Raji (cell line): ENCODE data around the gene HOMER2.

ENCODE experiments used
- POLR2A ChIP-seq: IDR thresholded peaks from 2 replicates; pipeline ENCODE4 v1.6.1; 2011; ENCODE audit warnings: low read depth, low read length, control low read depth; ENCODE audit not compliant: insufficient read depth

HOMER2 gene

DNA sequence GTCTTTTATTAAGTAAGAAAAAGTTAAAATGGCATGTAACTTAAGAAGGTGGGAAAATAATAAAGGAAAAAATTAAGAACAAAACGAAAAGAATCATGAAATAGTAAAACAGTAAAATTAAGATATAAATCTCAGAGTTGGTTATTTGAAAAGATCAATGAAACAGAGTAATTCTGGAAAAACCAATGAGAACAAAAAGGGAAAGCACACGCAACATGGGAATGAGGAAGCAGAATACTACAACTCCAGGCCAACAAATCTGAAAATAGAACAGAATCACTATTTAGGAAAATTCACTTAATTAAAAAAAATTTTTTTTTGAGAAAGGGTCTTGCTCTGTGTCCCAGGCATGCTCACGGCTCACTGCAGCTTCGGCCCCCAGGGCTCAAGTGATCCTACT lies 112.4 kb downstream of the HOMER2 start:
- no peak for TF ChIP-seq POLR2A

DNA sequence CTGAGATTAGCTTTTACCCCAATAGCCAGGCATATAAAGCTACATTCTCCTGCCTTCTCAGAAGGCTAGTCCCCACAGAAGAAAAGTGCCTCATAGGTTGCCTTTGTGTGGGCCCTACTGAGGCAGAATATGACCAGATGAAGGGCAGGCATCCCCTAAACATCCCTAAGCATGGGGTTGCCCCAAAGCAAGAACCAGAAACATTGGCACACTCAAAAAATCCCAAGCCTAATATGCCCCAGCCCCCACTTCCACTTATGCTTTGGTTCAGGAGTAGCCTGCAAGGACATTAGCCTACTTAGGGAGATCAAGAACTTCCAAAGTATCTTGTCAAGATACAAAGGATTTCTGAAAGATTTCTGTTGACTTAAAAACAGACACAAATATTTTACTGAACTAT lies 113.4 kb downstream of the HOMER2 start:
- no peak for TF ChIP-seq POLR2A

DNA sequence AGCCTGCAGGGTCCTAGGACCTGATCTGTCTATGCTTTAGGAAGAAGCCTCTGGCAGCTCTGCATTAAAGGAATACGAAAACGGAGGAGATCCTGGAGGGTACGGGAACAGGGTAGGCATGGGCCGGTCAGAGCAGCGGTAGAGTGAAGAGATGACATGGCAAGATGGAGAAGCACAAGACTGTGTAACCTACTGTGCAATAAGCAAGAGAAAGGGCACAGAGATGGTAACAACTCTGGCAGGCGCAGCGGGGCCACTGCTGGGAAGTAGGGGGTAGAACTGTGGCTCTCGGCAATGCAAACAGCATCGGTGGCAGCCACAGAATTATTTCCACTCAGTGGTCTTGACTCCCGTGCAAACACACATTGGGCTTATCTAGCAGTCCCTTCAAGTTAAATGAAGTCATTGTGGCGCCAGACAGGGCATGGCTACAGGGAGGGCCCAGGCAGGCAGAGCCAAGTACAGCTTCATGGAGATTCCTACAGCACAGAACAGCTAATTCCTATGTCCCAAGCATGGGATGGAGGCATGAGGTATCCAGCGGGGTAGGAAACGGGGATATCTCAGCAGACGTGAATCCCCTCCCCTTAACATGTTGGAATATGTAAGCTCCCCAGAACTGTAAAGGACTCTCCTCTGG lies 114.3 kb downstream of the HOMER2 start:
- no peak for TF ChIP-seq POLR2A

DNA sequence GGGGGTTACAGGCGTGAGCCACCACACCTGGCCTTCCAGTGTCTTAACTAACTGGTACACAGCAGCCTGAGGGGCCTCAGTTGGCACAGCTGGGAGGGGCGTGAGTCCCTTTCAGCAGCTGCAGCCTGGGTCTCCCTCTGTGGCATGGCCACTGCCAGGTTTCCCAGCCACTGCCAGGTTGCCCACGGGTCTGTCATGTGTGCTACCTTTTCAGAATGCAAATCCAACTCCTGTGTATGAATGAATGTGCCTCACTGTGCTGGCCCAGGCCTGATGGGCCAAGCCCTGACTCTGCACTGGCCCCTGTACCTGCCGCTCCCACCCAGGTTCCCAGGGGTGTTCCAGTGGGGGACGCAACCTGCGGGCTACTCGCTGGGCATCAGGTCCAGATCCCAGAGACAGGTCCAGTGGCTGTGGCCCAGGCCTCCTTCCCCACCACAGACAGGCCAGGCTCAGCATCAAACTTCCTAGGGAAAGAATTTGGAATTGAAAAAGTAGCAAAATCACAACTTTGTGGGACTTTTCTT lies 117.1 kb downstream of the HOMER2 start:
- no peak for TF ChIP-seq POLR2A

DNA sequence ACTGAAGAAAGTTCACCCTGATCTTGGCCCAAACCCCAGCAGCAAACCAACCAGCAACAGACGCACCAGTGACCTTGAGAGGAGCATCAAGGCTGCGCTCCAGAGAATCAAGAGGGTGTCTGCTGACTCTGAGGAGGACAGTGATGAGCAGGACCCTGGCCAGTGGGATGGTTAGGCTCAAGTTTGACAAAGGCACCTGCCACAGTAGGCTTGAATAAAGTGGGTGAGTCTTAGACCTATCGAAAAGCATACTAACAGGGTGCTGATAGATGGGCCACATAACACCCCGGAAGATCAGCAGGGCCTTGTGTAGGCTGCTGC lies 119.2 kb downstream of the HOMER2 start:
- TF ChIP-seq POLR2A = no peak

DNA sequence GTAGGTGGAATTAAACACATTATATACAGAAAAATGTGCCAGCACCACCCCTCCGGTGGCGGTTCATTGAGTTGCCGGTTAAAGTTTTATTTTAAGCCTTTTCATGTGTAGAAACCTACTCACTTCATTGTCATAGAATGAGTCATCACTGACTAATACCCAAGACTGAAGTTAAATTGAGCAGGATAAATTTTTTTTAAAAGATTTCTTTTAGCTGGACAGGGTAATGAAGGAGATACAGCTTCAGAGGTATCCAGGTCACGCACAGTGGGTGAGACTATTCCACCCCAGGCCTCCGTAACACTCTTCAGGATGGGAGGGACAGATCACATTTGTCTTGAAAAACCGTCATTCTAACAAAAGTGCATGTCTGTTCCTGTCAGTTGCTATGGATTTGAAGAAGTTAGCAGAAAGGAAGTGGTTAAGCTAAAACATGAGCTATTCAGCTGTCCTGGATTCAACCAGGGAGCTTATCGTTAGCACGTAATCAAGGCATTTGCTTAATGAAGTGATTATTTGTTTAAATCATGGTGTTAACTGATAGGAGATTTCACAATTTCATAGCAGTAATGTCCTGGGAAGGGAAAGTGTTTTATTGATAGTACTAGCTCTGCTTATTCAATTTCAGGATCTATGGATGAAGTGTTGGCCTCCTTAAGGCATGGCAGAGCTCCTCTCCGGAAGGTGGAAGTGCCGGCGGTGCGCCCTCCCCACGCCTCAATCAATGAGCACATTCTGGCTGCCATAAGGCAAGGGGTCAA lies 119.7 kb downstream of the HOMER2 start:
- TF ChIP-seq POLR2A = no peak

DNA sequence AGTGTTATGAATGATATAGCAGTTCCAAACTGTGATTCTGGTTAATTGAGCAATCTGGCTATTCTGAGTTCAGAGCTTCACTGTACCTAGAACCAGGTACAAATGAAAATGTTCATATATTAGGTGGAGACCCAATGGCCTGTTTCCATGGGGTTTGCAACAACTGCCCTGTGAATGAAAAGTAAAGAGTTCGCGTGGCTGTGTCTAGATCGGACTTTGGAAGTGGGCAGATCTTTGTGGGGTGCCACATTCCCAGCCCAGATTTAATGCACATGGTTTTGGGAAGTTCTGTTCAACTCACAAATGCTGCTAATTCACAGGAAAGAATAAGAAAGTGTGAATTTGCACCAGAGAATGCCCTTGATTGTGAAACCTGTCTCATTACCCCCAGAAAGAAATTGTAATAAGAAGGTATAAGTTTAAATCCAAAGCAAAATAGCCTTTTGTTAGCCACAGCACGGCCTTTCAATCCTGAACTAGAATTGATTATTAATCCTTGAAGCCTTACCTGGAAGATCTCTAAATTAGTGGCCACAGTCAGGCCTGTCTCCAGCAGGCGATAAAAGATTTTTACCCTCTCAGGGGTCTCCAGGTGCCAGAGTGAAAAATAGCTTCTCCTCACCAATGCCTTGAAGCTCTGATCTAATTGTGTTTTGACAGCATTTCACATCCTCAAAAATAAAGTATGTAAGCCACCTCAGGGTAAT lies 120.5 kb downstream of the HOMER2 start:
- no peak for TF ChIP-seq POLR2A

DNA sequence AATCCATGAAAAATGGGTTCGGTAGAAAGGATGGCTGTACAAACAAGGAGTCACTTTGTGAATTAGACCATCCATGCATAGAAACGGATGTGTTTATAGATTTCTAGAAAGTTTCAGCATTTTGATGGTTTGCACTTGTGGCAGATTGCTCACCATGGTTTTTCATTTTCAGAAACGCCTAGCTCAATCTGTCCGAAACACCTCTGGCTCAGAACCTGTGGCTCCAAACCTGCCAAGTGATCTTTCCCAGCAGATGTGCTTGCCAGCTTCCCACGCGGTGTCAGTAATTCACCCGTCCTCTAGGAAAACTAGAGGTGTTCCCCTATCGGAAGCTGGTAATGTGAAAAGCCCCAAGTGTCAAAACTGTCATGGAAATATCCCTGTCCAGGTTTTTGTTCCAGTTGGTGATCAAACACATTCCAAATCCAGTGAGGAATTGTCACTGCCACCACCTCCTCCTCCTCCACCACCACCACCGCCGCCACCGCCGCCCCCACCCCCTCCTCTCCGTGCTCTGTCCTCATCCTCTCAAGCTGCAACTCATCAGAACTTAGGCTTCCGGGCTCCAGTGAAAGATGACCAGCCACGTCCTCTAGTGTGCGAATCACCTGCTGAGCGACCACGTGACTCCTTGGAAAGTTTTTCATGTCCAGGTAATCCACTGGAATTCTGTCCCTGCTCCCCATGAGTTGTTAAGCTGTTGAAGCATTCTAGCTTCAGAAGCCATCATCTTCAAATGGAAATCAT lies 121.9 kb downstream of the HOMER2 start:
- TF ChIP-seq POLR2A = no peak

DNA sequence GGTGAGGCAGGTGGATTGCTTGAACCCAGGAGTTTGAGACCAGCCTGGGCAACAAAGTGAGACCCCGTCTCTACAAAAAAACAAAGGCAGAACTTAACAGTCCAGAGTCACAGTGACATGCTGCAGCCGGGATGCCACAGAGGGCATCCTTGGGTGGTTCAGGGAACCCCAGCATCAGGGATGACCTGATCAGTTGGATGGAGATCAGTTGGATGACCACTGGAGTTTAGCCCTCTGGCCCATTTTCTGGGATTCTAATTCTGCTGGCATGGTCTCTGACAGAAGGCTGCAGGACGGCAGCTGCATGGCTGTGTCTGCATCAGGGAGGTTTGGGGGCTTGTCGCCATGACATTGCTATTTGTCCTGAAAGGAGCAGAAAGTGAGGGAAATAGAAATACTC lies 123.3 kb downstream of the HOMER2 start:
- no peak for TF ChIP-seq POLR2A

DNA sequence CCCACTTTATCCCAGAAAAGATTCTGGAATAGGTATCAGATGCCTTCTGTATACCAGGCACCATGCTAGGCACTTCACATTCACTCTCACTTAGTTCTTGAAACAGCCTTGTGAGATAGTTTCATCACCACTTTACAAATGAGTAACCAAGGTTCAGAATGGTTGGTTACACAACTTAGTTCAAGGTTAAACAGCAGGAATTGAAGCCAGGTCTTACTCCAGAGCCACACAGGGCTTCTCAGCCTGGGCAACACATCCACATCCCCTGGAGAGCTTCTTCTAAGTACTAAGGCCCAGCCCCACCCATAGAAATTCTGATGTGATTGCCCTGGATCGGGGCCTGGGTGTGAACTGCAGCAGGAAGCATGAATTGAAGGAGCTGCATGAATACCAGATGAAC lies 124.4 kb downstream of the HOMER2 start:
- no peak for TF ChIP-seq POLR2A

DNA sequence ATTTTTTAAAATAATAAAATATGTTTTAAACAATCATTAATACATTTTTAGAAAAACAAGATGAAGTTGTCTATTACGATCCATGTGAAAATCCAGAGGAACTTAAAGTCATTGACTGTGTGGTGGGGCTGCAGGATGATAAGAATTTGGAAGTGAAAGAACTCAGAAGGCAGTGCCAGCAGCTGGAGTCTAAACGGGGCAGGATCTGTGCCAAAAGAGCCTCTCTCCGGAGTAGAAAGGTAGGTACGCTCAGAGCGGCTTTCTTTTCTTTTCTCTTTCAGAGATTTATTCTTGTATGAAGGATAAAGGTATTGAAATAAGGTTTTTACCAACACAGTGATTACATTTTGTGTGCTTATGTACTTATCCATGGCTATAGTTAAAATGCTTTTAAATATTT lies 129.5 kb downstream of the HOMER2 start:
- TF ChIP-seq POLR2A = no peak

DNA sequence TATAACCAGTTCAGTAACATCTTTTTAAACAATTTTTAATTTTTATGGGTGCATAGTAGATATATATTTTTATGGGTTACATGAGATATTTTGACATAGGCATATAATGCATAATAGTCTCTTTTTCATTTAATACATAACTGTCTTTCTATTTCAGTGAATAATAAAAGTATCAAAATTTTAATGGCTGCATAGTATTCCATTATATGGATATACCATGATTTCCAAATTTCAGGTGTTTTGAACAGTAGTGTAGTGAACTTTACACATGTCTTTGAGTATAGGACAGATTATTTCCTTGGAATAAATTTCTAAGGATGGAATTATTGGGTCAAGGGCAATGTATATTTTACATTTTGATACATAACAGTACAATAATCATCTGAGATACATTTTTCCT lies 132.4 kb downstream of the HOMER2 start:
- no peak for TF ChIP-seq POLR2A

DNA sequence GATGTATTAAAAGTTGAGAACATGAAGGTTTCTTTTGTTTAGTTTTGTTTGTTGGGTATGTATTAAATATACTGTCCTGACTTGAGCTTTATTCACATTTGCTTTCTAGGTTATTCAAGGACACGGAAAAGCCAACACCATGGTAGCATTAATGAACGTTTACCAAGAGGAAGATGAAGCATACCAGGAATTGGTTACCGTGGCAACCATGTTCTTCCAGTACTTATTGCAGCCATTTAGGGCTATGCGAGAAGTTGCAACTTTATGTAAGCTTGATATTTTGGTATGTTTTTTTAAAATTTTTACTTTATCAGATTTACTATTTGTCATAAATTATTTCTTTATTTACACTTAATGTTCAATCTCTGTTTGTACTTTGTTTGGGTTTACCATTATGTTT lies 139.5 kb downstream of the HOMER2 start:
- TF ChIP-seq POLR2A = no peak

DNA sequence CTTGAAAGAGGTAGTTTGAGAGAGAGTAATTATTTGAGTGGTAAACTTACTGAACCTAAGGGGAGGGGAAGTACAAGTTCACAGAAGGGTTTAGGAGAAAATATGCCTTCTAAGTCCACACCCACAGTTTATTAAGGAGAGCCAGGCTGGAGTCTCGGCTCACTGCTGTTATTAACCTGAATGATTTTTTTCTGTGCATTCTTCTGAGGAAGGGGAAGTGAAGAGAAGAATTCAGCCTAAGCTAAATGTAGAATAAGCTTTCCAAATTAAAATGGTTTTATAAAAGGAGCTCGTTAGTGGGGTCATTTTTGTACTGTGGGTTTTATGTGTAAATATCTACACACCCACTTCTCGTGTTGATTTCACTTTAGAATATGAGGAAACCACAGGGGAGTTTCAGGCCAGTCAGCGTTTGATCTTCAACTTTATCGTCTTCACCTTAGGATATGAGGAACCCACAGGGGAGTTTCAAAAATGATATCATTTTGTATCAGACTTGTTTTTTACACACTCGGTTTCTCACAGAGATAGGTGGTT lies 141.6 kb downstream of the HOMER2 start:
- TF ChIP-seq POLR2A = no peak

DNA sequence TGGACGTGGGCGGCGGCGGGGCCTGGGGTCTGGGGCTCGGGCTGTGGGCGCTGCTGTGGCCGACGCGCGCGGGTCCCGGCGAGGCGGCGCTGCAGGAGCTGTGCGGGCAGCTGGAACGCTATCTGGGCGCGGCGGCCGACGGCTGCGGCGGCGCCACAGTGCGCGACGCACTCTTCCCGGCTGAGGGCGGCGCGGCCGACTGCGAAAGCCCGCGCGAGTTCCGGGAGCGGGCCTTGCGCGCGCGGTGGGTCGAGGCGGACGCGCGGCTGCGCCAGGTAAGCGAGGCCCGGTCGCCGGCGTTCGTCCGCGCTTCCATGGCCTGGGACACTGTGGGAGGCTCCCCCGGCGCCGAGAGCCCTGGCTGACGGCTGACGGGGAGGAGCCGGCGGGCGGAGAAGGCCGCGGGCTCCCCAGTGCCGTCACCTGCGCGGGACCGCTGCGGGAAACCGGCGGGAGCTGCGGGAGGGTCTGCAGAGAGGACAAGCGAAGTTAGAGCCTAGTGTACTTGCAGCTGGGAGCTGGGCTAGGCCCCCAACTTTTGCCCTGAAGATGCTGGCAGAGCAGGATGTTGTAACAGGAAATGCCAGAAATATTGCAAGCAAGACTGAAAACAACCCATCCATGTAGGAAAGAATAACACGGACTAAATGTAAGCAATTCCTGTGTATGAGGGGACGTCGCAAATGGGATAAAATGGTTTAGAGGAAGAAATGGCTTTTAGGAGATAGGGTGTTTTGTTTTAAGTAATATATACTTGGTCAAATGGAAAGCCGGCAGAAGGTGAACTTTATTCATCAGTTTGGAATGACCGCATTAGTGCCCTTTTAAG lies 142.2 kb downstream of the HOMER2 start:
- TF ChIP-seq POLR2A = no peak
